ENCODE measurements around the gene TXNRD2. TPM values are rescaled to one million over a fixed set of nuclear protein-coding genes. Genes with fewer than 3 reads are reported as not detected.

The TXNRD2 gene
- 83.2 and 83.9 TPM in 2 replicates for total RNA-seq

GRCh38 chr22:19941365-19942082 lies at the start of gene TXNRD2, which contains the start of gene COMT:
TXNRD2 (minus strand) TSS chr22:19941818; CDS start chr22:19941803, 15 bp downstream.
COMT (plus strand) TSS chr22:19941772; CDS start chr22:19962527, 20,755 bp downstream.

GRCh38 chr22:19854778-19855503 lies 86.7 kb downstream of the TXNRD2 start, which contains the start of the genes GNB1L and RTL10:
GNB1L (minus strand) TSS chr22:19854874; CDS start chr22:19821355, 33,519 bp downstream.
RTL10 (minus strand) TSS chr22:19854874; CDS start chr22:19852261, 2,613 bp downstream.

Other genes starting within 250 kb of the TXNRD2 start
- gene SEPTIN5, start 227.3 kb downstream of the TXNRD2 start, total RNA-seq = 7.9 and 8.7 TPM in 2 replicates
- gene GP1BB, start 218.3 kb downstream of the TXNRD2 start, total RNA-seq = 1.0 and 3.7 TPM in 2 replicates
- gene TBX1, start 181.0 kb downstream of the TXNRD2 start, total RNA-seq = 12.3 and 14.5 TPM in 2 replicates
- gene GNB1L, start 86.9 kb downstream of the TXNRD2 start, total RNA-seq = 10.6 and 11.7 TPM in 2 replicates
- gene RTL10, start 86.9 kb downstream of the TXNRD2 start, total RNA-seq = 20.7 and 23.7 TPM in 2 replicates
- gene COMT, start within 50 bp of the TXNRD2 start, total RNA-seq = 415 and 461 TPM in 2 replicates
- 91.8 and 101 TPM in 2 replicates for gene ARVCF, start 75.0 kb upstream of the TXNRD2 start, total RNA-seq
- 29.2 and 37.5 TPM in 2 replicates for gene TANGO2, start 79.3 kb upstream of the TXNRD2 start, total RNA-seq
- gene DGCR8, start 138.4 kb upstream of the TXNRD2 start, total RNA-seq = 18.3 and 19.0 TPM in 2 replicates
- gene RANBP1, start 174.3 kb upstream of the TXNRD2 start, total RNA-seq = 521 and 558 TPM in 2 replicates
- 42.1 and 43.6 TPM in 2 replicates for gene TRMT2A, start 175.4 kb upstream of the TXNRD2 start, total RNA-seq
- 32.4 and 32.6 TPM in 2 replicates for gene ZDHHC8, start 190.0 kb upstream of the TXNRD2 start, total RNA-seq
- 3.0 and 8.3 TPM in 2 replicates for gene CCDC188, start 209.2 kb upstream of the TXNRD2 start, total RNA-seq